HepG2 (cell line): ENCODE results near the gene SPC24. TPM values are rescaled to one million over a fixed set of nuclear protein-coding genes. Genes with fewer than 3 reads are reported as not detected.

Experiments
- ARHGAP35 ChIP-seq: sonication (generic); formaldehyde crosslinking; IDR thresholded peaks from 2 replicates; pipeline ENCODE4 v1.9.0; 2022; ENCODE audit warnings: mild to moderate bottlenecking, inconsistent platforms, moderate library complexity, missing genetic modification reagents, borderline replicate concordance
- BCLAF1 ChIP-seq: fragments of 450-650 bp; IDR thresholded peaks from 2 replicates; pipeline ENCODE4 v1.6.1; 2017; ENCODE audit warnings: mild to moderate bottlenecking
- CENPT ChIP-seq: sonication (generic); formaldehyde crosslinking; IDR thresholded peaks from 2 replicates; pipeline ENCODE4 v1.8.0; 2022; ENCODE audit warnings: low read depth, mild to moderate bottlenecking, moderate library complexity, missing genetic modification reagents
- GTF2F1 ChIP-seq: fragments of 150-350 bp; IDR thresholded peaks from 2 replicates; pipeline ENCODE4 v1.6.1; 2014; ENCODE audit warnings: low read length
- HDAC6 ChIP-seq: fragments of 200-600 bp; sonication (generic); IDR thresholded peaks from 2 replicates; pipeline ENCODE4 v1.7.0; 2017; ENCODE audit warnings: mild to moderate bottlenecking, antibody characterized with exemption, low read length, low read depth
- HMGA1 ChIP-seq: sonication (generic); formaldehyde crosslinking; conservative IDR thresholded peaks from 2 replicates; pipeline ENCODE4 v1.4.0; 2020; ENCODE audit warnings: missing genetic modification reagents
- KDM1A ChIP-seq: IDR thresholded peaks from 2 replicates; pipeline ENCODE4 v1.6.1; 2016; ENCODE audit warnings: missing compliant biosample characterization
- KLF11 ChIP-seq: IDR thresholded peaks from 2 replicates; pipeline ENCODE4 v1.6.1; 2016; ENCODE audit warnings: missing compliant biosample characterization
- NFYC ChIP-seq: IDR thresholded peaks from 2 replicates; pipeline ENCODE4 v1.6.1; 2016; ENCODE audit warnings: missing genetic modification reagents, missing compliant biosample characterization
- NKX3-1 ChIP-seq: sonication (generic); formaldehyde crosslinking; IDR thresholded peaks from 2 replicates; pipeline ENCODE4 v1.5.0; 2020; ENCODE audit warnings: missing genetic modification reagents
- NR2F6 ChIP-seq, 2 experiments: IDR thresholded peaks; 2 replicates each; pipeline ENCODE4 v1.6.1; 2016; ENCODE audit warnings: antibody characterized with exemption in 1 of 2, mild to moderate bottlenecking in 1 of 2
- PHF20 ChIP-seq: sonication (generic); formaldehyde crosslinking; IDR thresholded peaks from 2 replicates; pipeline ENCODE4 v1.5.0; 2020; ENCODE audit warnings: mild to moderate bottlenecking, missing genetic modification reagents
- PLRG1 ChIP-seq: fragments of 450-650 bp; conservative IDR thresholded peaks from 2 replicates; pipeline ENCODE4 v1.6.1; 2016
- POGZ ChIP-seq: sonication (generic); formaldehyde crosslinking; IDR thresholded peaks from 2 replicates; pipeline ENCODE4 v1.4.0; 2020; ENCODE audit warnings: mild to moderate bottlenecking, missing genetic modification reagents
- PTBP1 ChIP-seq: fragments of 200-400 bp; formaldehyde crosslinking; IDR thresholded peaks from 2 replicates; pipeline ENCODE4 v1.6.1; 2018; ENCODE audit warnings: low read length, low read depth; ENCODE audit not compliant: poor library complexity, severe bottlenecking
- SKI ChIP-seq: fragments of 450-650 bp; IDR thresholded peaks from one replicate; pipeline ENCODE4 v1.6.1; 2018; ENCODE audit warnings: mild to moderate bottlenecking; ENCODE audit not compliant: partially characterized antibody
- SNAPC2 ChIP-seq: sonication (generic); formaldehyde crosslinking; IDR thresholded peaks from 2 replicates; pipeline ENCODE4 v1.8.1; 2022; ENCODE audit warnings: mild to moderate bottlenecking, missing genetic modification reagents
- SRSF1 ChIP-seq: fragments of 200-400 bp; formaldehyde crosslinking; optimal IDR thresholded peaks from 2 replicates; pipeline ENCODE3; 2017; ENCODE audit warnings: mild to moderate bottlenecking, low read depth, low read length, moderate library complexity
- TRIM22 ChIP-seq: fragments of 450-650 bp; IDR thresholded peaks from 2 replicates; pipeline ENCODE4 v1.6.1; 2017
- ZIK1 ChIP-seq: sonication (generic); formaldehyde crosslinking; IDR thresholded peaks from 2 replicates; pipeline ENCODE4 v1.5.0; 2020; ENCODE audit warnings: mild to moderate bottlenecking, low read depth, missing genetic modification reagents, borderline replicate concordance
- ZNF224 ChIP-seq: sonication (generic); formaldehyde crosslinking; IDR thresholded peaks from 2 replicates; pipeline ENCODE4 v1.5.0; 2020; ENCODE audit warnings: mild to moderate bottlenecking, missing genetic modification reagents
- ZNF251 ChIP-seq: sonication (generic); formaldehyde crosslinking; IDR thresholded peaks from 2 replicates; pipeline ENCODE4 v1.9.0; 2021; ENCODE audit warnings: mild to moderate bottlenecking, missing genetic modification reagents
- ZNF558 ChIP-seq: sonication (generic); formaldehyde crosslinking; IDR thresholded peaks from 2 replicates; pipeline ENCODE4 v1.9.0; 2022; ENCODE audit warnings: mild to moderate bottlenecking, missing genetic modification reagents, borderline replicate concordance
- ZNF619 ChIP-seq: sonication (generic); formaldehyde crosslinking; IDR thresholded peaks from 2 replicates; pipeline ENCODE4 v1.4.0; 2020; ENCODE audit warnings: mild to moderate bottlenecking, missing genetic modification reagents
- ZNF784 ChIP-seq: sonication (generic); formaldehyde crosslinking; IDR thresholded peaks from 2 replicates; pipeline ENCODE4 v1.5.1; 2020; ENCODE audit warnings: missing genetic modification reagents, mild to moderate bottlenecking, borderline replicate concordance
- ZNF790 ChIP-seq: sonication (generic); formaldehyde crosslinking; IDR thresholded peaks from 2 replicates; pipeline ENCODE4 v1.8.0; 2022; ENCODE audit warnings: missing genetic modification reagents, mild to moderate bottlenecking, borderline replicate concordance
- ZSCAN20 ChIP-seq: sonication (generic); formaldehyde crosslinking; IDR thresholded peaks from 2 replicates; pipeline ENCODE4 v1.4.0; 2020; ENCODE audit warnings: missing genetic modification reagents, mild to moderate bottlenecking, borderline replicate concordance
- ZSCAN9 ChIP-seq: IDR thresholded peaks from 2 replicates; pipeline ENCODE4 v1.6.1; 2016; ENCODE audit warnings: borderline replicate concordance
- polyA plus RNA-seq, 8 experiments: library from polyadenylated mRNA; depleted of rRNA in 3 of 8; stranded (reverse) in 7 of 8; unstranded in 1 of 8; fragments of >200 nt; fragmentation: Illumina TruSeq in 4 of 8; extraction: Trizol in 4 of 8; gene quantifications; 2 replicates each; pipeline versions ENCODE4 v1.2.1 to v1.2.3, GENCODE V29; 2011 to 2016; ENCODE audit warnings: low read depth in 4 of 8, missing spikeins in 1 of 8, mixed read lengths in 1 of 8; ENCODE audit not compliant: insufficient read depth in 1 of 8
- total RNA-seq, 5 experiments: library from RNA; depleted of rRNA; stranded (reverse); fragments of >200 nt; fragmentation: Illumina TruSeq; extraction: Trizol; gene quantifications; 2 replicates each; pipeline ENCODE4 v1.2.3, GENCODE V29; 2016; ENCODE audit warnings: low read depth in 1 of 5

SPC24 gene
- total and polyA plus RNA-seq, 2 of the 13 experiments (the other 11 are each of a cell fraction or from before 2014, with no cell fraction given), result 10.0 to 46.2 TPM

- TF ChIP-seq PLRG1, result no peak
- TF ChIP-seq SNAPC2, result no peak
- TF ChIP-seq TRIM22, result no peak
- TF ChIP-seq ZSCAN20 (CRISPR knock-in tag), result no peak
- no peak for TF ChIP-seq ZIK1 (CRISPR knock-in tag)
- peak; percentile 21; the same call in 1 of the 2 replicates for TF ChIP-seq NR2F6 (IDR thresholded peaks at IDR 0.05)
- peak; percentile 48 for TF ChIP-seq NR2F6 (CRISPR knock-in tag; IDR thresholded peaks at IDR 0.05)
- no peak for TF ChIP-seq ZNF558 (CRISPR knock-in tag)
- no peak; the same call in 1 of the 2 replicates for TF ChIP-seq ZSCAN9 (CRISPR knock-in tag)
- TF ChIP-seq BCLAF1, result no peak
- TF ChIP-seq HMGA1 (CRISPR knock-in tag), result no peak
- no peak for TF ChIP-seq ZNF619 (CRISPR knock-in tag)
- no peak for TF ChIP-seq ARHGAP35 (CRISPR knock-in tag)
- TF ChIP-seq NFYC, result no peak
- TF ChIP-seq ZNF784 (CRISPR knock-in tag), result peak; percentile 69; the same call in 1 of the 2 replicates
- TF ChIP-seq NKX3-1 (CRISPR knock-in tag), result no peak
- TF ChIP-seq SRSF1, result peak; percentile 52
- no peak for TF ChIP-seq HDAC6
- no peak for TF ChIP-seq SKI
- TF ChIP-seq KLF11 (CRISPR knock-in tag), result no peak
- no peak for TF ChIP-seq GTF2F1
- no peak for TF ChIP-seq PTBP1
- TF ChIP-seq ZNF251 (CRISPR knock-in tag), result no peak
- peak; percentile 36; the same call in 1 of the 2 replicates for TF ChIP-seq ZNF790 (CRISPR knock-in tag)
- TF ChIP-seq CENPT, result no peak
- no peak for TF ChIP-seq ZNF224 (CRISPR knock-in tag)
- TF ChIP-seq POGZ (CRISPR knock-in tag), result no peak
- no peak for TF ChIP-seq PHF20
- no peak; the same call in 1 of the 2 replicates for TF ChIP-seq KDM1A (CRISPR knock-in tag)
Observed at GRCh38 chr19:11142528-11143171, 12.9 kb downstream of the SPC24 start (continued).
